Activated CD4-positive, alpha-beta T cell treated with anti-CD3 and anti-CD28 coated beads, Interleukin-2, Interleukin-6, amounts not matched to agents 100 ng/mL and 50 ng/mL, durations not matched to agents 16 hours and 8 hours (primary cell): Measurements from ENCODE around the gene ABHD5.

Source experiments
- DNase-seq: peaks from one replicate; pipeline ENCODE4 v3.0.0-alpha.2; 2020

ABHD5 gene

GRCh38 chr3:43686333-43686699, 4.4 kb upstream of the ABHD5 start:
- no peak for DNase-seq

- no peak for DNase-seq
These were observed 3.8 kb upstream of the ABHD5 start for GRCh38 chr3:43686700-43687498.

- no peak for DNase-seq
These were observed 3.3 kb upstream of the ABHD5 start for GRCh38 chr3:43687499-43687811.

- DNase-seq: no peak
These were observed 2.5 kb upstream of the ABHD5 start for GRCh38 chr3:43688245-43688650.

GRCh38 chr3:43689166-43689565, 1.6 kb upstream of the ABHD5 start:
- DNase-seq: no peak

GRCh38 chr3:43689766-43690399, 855 bp upstream of the ABHD5 start:
- DNase-seq: no peak

GRCh38 chr3:43691120-43691995, 620 bp downstream of the ABHD5 start:
- DNase-seq: peak; percentile 57

GRCh38 chr3:43692085-43692855, 1.5 kb downstream of the ABHD5 start:
- DNase-seq: no peak

GRCh38 chr3:43692971-43693370, 2.2 kb downstream of the ABHD5 start:
- DNase-seq: no peak

- peak; percentile 51 for DNase-seq
These were observed 2.9 kb downstream of the ABHD5 start for GRCh38 chr3:43693594-43693993.

GRCh38 chr3:43695443-43695842, 4.7 kb downstream of the ABHD5 start:
- no peak for DNase-seq

- DNase-seq: no peak
These were observed 5.1 kb downstream of the ABHD5 start for GRCh38 chr3:43695863-43696262.

GRCh38 chr3:43696441-43696840, 5.7 kb downstream of the ABHD5 start:
- no peak for DNase-seq

GRCh38 chr3:43696881-43697280, 6.1 kb downstream of the ABHD5 start:
- DNase-seq: no peak

GRCh38 chr3:43699864-43700263, 9.1 kb downstream of the ABHD5 start:
- DNase-seq: peak; percentile 14

GRCh38 chr3:43704697-43705096, 14.0 kb downstream of the ABHD5 start:
- DNase-seq: no peak

- no peak for DNase-seq
These were observed 15.6 kb downstream of the ABHD5 start for GRCh38 chr3:43706342-43706741.

GRCh38 chr3:43707266-43707665, 16.5 kb downstream of the ABHD5 start:
- no peak for DNase-seq

GRCh38 chr3:43707998-43708397, 17.3 kb downstream of the ABHD5 start:
- peak; percentile 45 for DNase-seq

GRCh38 chr3:43709022-43709421, 18.3 kb downstream of the ABHD5 start:
- no peak for DNase-seq

- DNase-seq: no peak
These were observed 19.9 kb downstream of the ABHD5 start for GRCh38 chr3:43710607-43711006.

- no peak for DNase-seq
These were observed 27.6 kb downstream of the ABHD5 start for GRCh38 chr3:43718296-43718695.

GRCh38 chr3:43723121-43723734, 32.5 kb downstream of the ABHD5 start:
- no peak for DNase-seq
